Glomerular endothelial cell (primary cell): Measurements from ENCODE around the gene TUT7. TPM values are rescaled to one million over a fixed set of nuclear protein-coding genes. Genes with fewer than 3 reads are reported as not detected.
"Not testable (repeated sequence)": the region's sequence is repeated elsewhere in the genome, so short reads cannot be mapped to it uniquely, and the experiment has no call there.

ENCODE experiments used
- DNase-seq: peaks from one replicate; pipeline ENCODE4 v3.0.0-alpha.2; 2011; ENCODE audit warnings: low read depth, low spot score; ENCODE audit errors: extremely low read depth
- total RNA-seq: library from RNA; depleted of rRNA; stranded (reverse); fragments of >200 nt; gene quantifications from 2 replicates; pipeline ENCODE4 v1.2.3, GENCODE V29; 2015

The TUT7 gene, protein sequence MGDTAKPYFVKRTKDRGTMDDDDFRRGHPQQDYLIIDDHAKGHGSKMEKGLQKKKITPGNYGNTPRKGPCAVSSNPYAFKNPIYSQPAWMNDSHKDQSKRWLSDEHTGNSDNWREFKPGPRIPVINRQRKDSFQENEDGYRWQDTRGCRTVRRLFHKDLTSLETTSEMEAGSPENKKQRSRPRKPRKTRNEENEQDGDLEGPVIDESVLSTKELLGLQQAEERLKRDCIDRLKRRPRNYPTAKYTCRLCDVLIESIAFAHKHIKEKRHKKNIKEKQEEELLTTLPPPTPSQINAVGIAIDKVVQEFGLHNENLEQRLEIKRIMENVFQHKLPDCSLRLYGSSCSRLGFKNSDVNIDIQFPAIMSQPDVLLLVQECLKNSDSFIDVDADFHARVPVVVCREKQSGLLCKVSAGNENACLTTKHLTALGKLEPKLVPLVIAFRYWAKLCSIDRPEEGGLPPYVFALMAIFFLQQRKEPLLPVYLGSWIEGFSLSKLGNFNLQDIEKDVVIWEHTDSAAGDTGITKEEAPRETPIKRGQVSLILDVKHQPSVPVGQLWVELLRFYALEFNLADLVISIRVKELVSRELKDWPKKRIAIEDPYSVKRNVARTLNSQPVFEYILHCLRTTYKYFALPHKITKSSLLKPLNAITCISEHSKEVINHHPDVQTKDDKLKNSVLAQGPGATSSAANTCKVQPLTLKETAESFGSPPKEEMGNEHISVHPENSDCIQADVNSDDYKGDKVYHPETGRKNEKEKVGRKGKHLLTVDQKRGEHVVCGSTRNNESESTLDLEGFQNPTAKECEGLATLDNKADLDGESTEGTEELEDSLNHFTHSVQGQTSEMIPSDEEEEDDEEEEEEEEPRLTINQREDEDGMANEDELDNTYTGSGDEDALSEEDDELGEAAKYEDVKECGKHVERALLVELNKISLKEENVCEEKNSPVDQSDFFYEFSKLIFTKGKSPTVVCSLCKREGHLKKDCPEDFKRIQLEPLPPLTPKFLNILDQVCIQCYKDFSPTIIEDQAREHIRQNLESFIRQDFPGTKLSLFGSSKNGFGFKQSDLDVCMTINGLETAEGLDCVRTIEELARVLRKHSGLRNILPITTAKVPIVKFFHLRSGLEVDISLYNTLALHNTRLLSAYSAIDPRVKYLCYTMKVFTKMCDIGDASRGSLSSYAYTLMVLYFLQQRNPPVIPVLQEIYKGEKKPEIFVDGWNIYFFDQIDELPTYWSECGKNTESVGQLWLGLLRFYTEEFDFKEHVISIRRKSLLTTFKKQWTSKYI (N-terminal part only)
- 23.8 and 31.1 TPM in 2 replicates for total RNA-seq

GRCh38 chr9:86354011-86354817, at the start of gene TUT7:
TSS of gene TUT7 (minus strand) at chr9:86354410. CDS start at chr9:86353199, 1,211 bp downstream.
- DNase-seq = no peak

GRCh38 chr9:86402591-86402990, 48.4 kb upstream of the TUT7 start:
- no peak for DNase-seq

DNA sequence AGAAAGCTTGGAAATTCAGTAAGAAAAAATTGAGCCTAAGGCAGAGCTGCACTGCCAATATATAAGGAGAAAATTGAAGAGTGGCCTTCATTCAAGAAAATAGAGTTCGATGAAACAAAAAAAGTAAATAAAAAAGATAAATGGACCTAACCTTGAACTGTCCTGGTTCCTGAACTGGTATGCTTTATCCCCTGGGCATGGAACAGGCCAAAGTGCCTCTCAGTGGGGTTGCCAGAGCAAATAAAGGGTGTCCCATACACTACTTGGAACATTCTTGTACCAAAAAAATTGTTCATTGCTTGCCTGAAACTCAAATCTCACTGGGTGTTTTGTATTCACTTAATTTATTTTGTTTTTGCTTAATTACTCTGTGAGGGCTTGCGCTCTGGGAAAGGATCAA, 42.2 kb upstream of the TUT7 start:
- no peak for DNase-seq

DNA sequence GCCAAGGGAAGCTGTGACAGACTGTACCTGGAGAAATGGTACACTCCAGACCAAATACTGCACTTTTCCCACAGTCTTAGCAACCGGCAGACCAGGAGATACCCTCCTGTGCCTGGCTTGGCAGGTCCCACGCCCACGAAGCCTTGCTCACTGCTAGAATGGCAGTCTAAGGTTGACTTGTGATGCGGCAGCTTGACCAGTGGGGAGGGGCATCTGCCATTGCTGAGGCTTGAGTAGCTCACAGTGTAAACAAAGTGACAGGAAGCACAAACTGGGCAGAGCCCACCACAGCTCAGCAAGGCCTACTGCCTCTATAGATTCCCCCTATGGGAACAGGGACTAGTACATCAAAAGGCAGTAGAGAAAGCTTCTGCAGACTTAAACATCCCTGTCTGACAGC, 36.0 kb upstream of the TUT7 start:
- not testable (repeated sequence) for DNase-seq

DNA sequence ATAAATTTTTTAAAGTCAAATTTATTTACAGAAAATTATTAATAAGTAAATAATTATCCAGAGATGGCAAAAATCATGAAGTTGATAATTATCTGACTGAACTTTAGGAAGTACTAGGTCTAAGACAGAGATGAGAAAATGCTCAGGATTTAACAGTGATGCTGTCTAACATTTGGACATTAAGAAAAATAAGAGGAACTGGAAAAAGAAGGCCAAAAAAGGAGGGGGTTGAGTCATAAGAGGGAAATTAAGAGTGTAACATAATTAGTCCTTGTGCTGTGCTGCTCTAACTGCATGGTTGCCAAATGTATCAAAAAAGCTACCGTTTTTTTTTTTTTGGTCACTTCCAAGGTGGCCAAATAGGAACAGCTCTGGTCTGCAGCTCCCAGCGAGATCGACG, 35.4 kb upstream of the TUT7 start:
- no peak for DNase-seq

DNA sequence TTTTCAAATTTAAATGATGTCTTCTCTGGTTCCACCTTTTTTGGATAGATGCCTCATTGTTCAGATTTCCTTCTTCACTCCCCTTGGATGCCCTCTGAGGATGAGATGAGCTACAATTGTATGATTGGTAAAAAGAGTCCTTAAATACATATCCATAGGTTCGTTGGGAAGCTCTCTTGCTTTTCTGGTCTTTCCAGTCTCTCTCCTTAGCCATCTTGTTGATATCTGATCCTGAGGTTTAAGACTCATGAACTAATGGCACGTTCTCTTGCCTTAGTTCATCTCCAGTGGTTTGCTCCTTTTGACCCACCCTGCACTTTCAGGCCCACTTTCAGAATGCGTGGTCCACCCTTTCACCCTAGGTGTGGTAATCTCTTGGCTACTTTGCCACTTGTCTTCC, 33.2 kb upstream of the TUT7 start:
- DNase-seq = no peak

DNA sequence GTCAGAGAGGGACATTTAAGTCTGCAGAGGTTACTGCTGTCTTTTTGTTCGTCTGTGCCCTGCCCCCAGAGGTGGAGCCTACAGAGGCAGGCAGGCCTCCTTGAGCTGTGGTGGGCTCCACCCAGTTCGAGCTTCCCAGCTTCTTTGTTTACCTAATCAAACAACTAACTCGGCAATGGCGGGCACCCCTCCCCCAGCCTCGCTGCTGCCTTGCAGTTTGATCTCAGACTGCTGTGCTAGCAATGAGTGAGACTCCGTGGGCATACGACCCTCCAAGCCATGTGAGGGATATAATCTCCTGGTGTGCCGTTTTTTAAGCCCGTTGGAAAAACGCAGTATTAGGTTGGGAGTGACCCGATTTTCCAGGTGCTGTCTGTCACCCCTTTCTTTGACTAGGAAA, 28.8 kb upstream of the TUT7 start:
- not testable (repeated sequence) for DNase-seq

DNA sequence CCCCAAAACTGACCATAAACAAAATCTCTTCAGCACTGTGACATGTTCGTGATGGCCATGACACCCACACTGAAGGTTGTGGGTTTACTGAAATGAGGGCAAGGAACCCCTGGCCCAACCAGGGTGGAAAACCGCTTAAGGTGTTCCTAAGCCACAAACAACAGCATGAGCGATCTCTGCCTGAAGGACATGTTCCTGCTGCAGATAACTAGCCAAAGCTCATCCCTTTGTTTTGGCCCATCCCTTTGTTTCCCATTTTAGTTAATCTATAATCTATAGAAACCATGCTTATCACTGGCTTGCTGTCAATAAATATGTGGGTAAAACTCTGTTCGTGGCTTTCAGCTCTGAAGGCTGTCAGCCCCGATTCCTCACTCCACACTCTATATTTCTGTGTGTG, 21.8 kb upstream of the TUT7 start:
- DNase-seq = no peak

GRCh38 chr9:86369810-86370209, 15.6 kb upstream of the TUT7 start:
- DNase-seq = no peak

DNA sequence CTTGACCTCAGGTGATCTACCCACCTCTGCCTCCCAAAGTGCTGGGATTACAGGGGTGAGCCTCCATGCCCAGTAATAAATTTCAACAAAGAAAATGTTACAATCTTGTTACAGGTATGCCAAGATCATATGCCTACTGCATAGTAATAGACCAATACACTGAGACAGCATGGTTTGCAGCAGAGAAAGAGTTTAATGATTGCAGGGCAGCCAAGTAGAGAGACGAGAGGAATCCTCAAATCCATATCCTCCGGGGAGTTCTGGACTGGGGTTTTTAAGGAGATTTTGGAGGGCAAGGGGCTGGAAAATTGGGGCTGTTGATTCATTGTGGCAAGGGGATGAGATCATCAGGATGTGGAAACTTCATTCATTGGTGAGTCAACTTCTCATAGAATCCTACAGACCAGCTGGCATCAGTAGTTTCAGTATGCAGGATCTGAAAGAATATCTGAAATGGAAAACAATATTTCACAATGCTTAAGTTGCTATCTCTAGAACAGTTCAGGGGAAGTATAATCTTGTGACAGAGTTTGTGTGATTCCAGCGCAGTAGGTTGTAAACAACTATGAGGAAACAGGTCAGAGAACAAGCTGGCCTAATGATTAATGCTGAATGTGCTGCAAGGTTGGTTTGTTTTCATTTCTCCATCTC, 14.8 kb upstream of the TUT7 start:
- no peak for DNase-seq

- no peak for DNase-seq
These were observed 7.0 kb upstream of the TUT7 start for GRCh38 chr9:86361176-86361575.

DNA sequence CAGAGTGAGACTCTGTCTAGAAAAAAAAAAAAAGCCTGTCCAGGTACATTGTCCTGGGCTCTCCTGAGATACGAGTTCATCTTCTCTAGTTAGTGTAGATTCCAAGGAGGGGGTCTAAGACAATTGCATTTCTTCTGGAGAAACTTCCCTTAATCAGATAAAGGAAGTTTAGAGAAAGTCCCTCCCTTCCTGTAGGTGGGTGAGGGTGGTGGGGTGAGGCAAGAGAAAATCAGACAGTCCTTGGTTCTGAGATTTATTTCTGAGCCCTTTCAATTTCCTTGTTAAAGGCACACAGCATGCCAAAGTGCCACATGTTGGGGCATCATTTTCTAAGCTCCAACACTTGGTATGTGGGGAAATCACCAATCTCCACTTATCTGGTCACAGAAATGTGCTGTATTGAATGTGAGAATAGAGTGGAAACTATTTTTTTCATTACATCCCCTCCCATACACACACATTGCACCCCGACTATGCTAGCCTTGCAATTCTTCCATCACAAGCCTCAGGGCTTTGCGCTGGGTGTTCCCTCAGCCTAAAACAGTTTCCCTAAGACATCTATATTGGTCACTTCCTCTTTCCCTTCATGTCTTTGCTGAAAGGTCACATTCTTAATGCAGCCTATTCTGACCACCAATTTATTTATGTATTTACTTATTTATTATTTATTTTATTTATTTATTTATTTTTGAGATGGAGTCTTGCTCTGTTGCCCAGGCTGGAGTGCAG, 5.1 kb upstream of the TUT7 start:
- no peak for DNase-seq

GRCh38 chr9:86356871-86357866, 3.0 kb upstream of the TUT7 start:
- no peak for DNase-seq

DNA sequence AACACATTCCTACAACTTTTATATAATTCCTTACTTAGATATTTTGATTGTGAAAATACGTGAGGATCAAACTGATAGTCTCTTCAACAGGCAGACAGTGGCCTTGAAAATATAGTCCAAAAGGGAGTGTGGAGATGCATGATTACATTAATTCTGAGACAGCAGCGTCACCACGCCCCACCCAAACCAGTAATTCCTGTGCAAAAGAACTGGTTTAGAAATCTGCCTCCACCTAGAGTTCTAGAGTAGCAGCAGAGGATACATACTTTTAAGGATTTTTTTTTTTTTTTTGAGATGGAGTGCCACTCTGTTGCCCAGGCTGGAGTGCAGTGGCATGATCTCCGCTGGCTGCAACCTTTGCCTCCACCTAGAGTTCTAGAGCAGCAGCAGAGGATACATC, 1.6 kb upstream of the TUT7 start:
- DNase-seq = no peak

DNA sequence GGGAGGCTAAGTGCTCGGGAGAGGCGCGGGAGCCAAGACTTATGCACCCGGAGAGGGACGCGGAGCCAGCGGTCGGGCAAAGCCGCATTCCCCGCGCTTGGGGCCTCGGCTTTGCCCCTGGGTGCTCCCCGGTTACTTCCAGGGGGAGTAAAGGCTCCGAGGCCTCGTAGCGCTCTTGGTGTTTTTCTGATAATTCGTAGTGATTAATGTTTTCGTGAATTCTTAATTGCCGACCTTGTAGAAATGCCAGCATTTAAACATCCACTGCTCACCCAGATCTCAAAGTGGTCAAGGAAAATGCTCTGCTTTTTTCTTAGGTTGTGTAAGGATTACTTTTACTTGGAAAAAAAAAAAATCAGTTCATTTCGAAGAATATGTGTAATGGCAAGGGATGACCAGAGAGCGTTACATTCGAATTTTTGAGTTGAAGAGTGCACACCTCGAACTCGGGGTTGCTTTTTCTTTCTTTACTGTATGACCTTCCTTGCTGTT, 654 bp upstream of the TUT7 start:
- no peak for DNase-seq

DNA sequence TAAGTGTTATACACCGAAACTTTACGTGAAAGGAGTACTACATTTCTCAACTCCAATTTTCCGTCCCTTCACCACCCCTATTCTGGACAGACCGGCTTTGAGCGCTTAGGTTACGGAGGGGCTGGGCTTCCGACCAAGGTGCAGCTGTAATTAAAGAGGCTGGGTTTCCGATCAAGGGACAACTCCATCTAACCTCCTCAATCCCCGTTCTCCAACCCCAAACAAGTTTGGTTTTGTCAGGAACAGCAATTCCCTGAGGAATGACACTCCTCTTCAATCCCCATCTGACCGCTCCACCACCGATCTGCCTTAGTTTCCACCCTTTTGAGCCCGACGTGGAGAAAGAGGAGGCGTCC, 577 bp downstream of the TUT7 start:
- DNase-seq = no peak

DNA sequence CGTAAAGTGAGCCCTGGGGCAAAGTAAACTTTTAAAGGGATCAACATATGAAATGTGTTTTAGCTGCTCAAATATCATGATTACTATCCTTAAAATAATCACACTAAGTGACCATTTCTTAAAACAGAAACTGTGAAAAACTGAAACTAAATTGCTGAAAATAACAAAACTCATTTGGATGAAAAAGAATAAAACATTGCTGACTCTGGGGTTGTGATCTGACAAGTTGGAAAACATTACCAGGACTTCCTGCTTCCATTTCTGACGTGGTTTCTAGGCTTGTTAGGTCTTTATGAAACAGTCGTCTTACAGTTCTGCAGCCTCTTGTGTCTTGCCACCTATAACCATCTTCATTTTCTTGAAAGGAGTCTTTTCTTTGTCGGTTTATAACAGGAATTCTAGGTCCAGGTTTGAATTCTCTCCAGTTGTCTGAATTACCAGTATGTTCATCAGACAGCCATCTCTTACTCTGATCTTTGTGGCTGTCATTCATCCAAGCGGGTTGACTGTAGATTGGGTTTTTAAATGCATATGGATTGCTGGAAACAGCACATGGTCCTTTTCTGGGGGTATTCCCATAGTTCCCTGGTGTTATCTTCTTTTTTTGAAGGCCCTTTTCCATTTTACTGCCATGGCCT, 1.7 kb downstream of the TUT7 start:
- no peak for DNase-seq
